Activated T-helper 2 cell treated with anti-CD3 and anti-CD28 coated beads, Interferon-gamma antibody, Interleukin-2, Interleukin-4, amounts not matched to agents 10 μg/mL and 5 μg/mL and 100 μg/mL, durations not matched to agents 14 hours and 24 hours and 36 hours (primary cell): Measurements from ENCODE around the gene TMEM170A. TPM values are rescaled to one million over a fixed set of nuclear protein-coding genes. Genes with fewer than 3 reads are reported as not detected.

Source experiments
- DNase-seq: peaks from one replicate; pipeline ENCODE4 v3.0.0; 2021; ENCODE audit warnings: low spot score
- H3K27ac Mint-ChIP-seq: one replicate; pipeline ENCODE4 v1.8.0; 2021; ENCODE audit warnings: mixed read lengths
- H3K27me3 Mint-ChIP-seq: one replicate; pipeline ENCODE4 v1.8.0; 2021; ENCODE audit warnings: low read depth, mixed read lengths
- H3K36me3 Mint-ChIP-seq: one replicate; pipeline ENCODE4 v1.8.0; 2021; ENCODE audit warnings: low read depth, mixed read lengths
- H3K4me1 Mint-ChIP-seq: one replicate; pipeline ENCODE4 v1.8.0; 2021; ENCODE audit warnings: low read depth, mixed read lengths
- H3K4me3 Mint-ChIP-seq: one replicate; pipeline ENCODE4 v1.8.0; 2021; ENCODE audit warnings: low read depth, mild to moderate bottlenecking, moderate library complexity, mixed read lengths
- H3K9me3 Mint-ChIP-seq: one replicate; pipeline ENCODE4 v1.8.0; 2021; ENCODE audit warnings: mixed read lengths
- intact Hi-C: fragments of 100-400 bp; cut with micrococcal nuclease; formaldehyde crosslinking; loops from one replicate; pipeline ENCODE4 v1.15.1; 2023
- total RNA-seq: library from RNA; stranded (reverse); gene quantifications from 2 replicates; pipeline ENCODE4 v1.2.3, GENCODE V29; 2022

The TMEM170A gene
- total RNA-seq, 1 donor from 2014 or later: 35.6 TPM

GRCh38 chr16:75491876-75492275 is 27.4 kb upstream of the TMEM170A start:
- Mint-ChIP-seq H3K9me3 (no peaks in the 10 kb centered on the region), H3K4me3 (no peak overlapping the region), H3K4me1 (peaks cover 2% of the 10 kb centered on the region), H3K27ac (no peak overlapping the region), H3K36me3 (no peaks in the 10 kb centered on the region), H3K27me3 (peaks cover 17% of the 10 kb centered on the region)
- DNase-seq: no peak
- intact Hi-C loops: no loop called here

- no peak overlapping the region for H3K4me3 Mint-ChIP-seq
- peaks cover 3% of the 10 kb centered on the region for H3K27me3 Mint-ChIP-seq
- no peaks in the 10 kb centered on the region for H3K4me1 Mint-ChIP-seq
- intact Hi-C loops: no loop called here
- DNase-seq: no peak
- no peaks in the 10 kb centered on the region for H3K9me3 Mint-ChIP-seq
- no peak overlapping the region for H3K27ac Mint-ChIP-seq
- H3K36me3 Mint-ChIP-seq: no peaks in the 10 kb centered on the region
Measured at GRCh38 chr16:75488322-75488721, 23.8 kb upstream of the TMEM170A start.

DNA sequence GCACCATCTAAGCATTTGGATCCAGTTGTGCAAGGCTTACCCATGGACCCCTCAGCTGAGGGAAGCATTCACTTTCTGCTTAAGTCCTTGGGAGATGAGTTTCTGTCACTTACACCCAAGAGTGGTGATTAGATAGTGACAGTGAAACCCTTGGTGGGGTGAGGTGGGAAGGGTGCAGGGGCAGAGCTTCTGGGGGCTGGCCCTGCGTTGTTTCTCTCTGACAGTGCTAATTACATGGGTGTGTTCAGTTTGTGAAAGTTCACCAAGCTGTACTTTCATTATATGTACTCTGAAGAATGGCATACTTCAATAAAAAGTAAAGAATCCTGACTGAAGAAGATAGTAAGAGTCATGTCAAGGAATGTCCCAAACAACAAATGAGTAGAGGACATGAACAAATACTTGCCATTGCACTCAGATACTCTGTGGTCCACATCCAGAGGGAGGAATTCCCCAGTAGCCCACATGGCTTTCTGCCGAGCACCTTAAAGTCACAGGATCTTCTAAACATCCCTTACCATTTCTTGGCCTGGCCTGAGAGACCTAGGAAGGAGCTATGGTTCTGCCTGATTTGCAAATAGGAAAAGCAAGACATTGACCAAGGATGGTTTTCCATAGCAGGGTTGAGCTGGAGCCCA is 22.3 kb upstream of the TMEM170A start:
- no peaks in the 10 kb centered on the region for H3K27me3 Mint-ChIP-seq
- no peak overlapping the region for H3K4me3 Mint-ChIP-seq
- intact Hi-C loops: no loop called here
- no peak overlapping the region for H3K27ac Mint-ChIP-seq
- no peaks in the 10 kb centered on the region for H3K36me3 Mint-ChIP-seq
- no peaks in the 10 kb centered on the region for H3K4me1 Mint-ChIP-seq
- DNase-seq: no peak
- no peaks in the 10 kb centered on the region for H3K9me3 Mint-ChIP-seq

GRCh38 chr16:75486014-75486675 is 21.7 kb upstream of the TMEM170A start:
- no peaks in the 10 kb centered on the region for H3K36me3 Mint-ChIP-seq
- no peak overlapping the region for H3K27ac Mint-ChIP-seq
- no peaks in the 10 kb centered on the region for H3K9me3 Mint-ChIP-seq
- intact Hi-C loops: no loop called here
- H3K4me3 Mint-ChIP-seq: no peak overlapping the region
- no peak for DNase-seq
- H3K27me3 Mint-ChIP-seq: no peaks in the 10 kb centered on the region
- no peaks in the 10 kb centered on the region for H3K4me1 Mint-ChIP-seq

- Mint-ChIP-seq H3K4me3 (no peak overlapping the region), H3K9me3 (no peaks in the 10 kb centered on the region), H3K27ac (no peak overlapping the region), H3K4me1 (no peaks in the 10 kb centered on the region), H3K27me3 (no peaks in the 10 kb centered on the region), H3K36me3 (no peaks in the 10 kb centered on the region)
- DNase-seq: no peak
- intact Hi-C loops: no loop called here
Measured at GRCh38 chr16:75485230-75486013, 20.9 kb upstream of the TMEM170A start.

DNA sequence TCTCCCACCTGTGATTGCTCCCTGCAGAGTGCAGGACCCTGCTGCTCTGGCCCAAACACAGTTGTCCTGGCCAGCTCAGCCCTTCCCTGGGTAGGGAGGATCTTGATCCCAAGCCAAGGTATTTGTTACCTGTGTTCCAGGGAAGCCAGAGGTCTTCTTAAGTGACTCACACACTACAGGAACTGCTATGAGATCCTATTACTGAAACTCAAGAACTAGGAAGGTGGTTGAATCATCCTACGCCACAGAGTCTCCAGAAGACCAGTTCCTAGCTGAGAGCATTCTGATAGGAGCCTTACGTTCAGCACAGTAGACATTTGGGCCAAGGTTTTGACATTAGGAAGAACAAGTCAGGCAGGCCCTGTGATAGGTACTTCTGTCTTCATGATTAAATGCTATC is 18.7 kb upstream of the TMEM170A start:
- no peak overlapping the region for H3K4me3 Mint-ChIP-seq
- intact Hi-C loops: no loop called here
- H3K27me3 Mint-ChIP-seq: no peaks in the 10 kb centered on the region
- H3K4me1 Mint-ChIP-seq: no peaks in the 10 kb centered on the region
- H3K36me3 Mint-ChIP-seq: no peaks in the 10 kb centered on the region
- no peak for DNase-seq
- H3K27ac Mint-ChIP-seq: no peak overlapping the region
- H3K9me3 Mint-ChIP-seq: no peaks in the 10 kb centered on the region

- Mint-ChIP-seq H3K4me3 (no peak overlapping the region), H3K4me1 (no peaks in the 10 kb centered on the region), H3K36me3 (no peaks in the 10 kb centered on the region), H3K9me3 (no peaks in the 10 kb centered on the region), H3K27me3 (peaks cover 5% of the 10 kb centered on the region), H3K27ac (no peak overlapping the region)
- intact Hi-C loops: no loop called here
- DNase-seq: no peak
Measured at GRCh38 chr16:75482434-75483205, 18.1 kb upstream of the TMEM170A start.

DNA sequence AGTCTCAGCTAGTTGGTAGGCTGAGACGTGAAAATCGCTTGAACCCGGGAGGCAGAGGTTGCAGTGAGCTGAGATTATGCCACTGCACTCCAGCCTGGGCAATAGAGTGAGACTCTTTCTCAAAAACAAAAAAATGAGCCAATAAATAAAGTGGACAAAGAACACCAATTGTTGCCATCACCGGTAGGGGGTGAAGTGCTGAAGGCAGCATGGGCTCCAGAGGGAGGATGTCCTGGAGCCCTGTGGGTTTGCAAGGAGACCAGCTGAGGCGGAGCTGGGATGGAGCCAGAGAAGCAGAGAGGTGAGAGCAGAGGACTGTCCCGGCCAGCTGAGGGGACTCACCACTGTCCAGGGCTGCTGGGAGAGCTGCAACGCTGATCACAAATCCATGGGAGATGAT is 17.0 kb upstream of the TMEM170A start:
- DNase-seq: no peak
- H3K4me1 Mint-ChIP-seq: no peaks in the 10 kb centered on the region
- no peak overlapping the region for H3K27ac Mint-ChIP-seq
- H3K9me3 Mint-ChIP-seq: no peaks in the 10 kb centered on the region
- no peaks in the 10 kb centered on the region for H3K36me3 Mint-ChIP-seq
- H3K4me3 Mint-ChIP-seq: no peak overlapping the region
- intact Hi-C loops: no loop called here
- peaks cover 5% of the 10 kb centered on the region for H3K27me3 Mint-ChIP-seq

DNA sequence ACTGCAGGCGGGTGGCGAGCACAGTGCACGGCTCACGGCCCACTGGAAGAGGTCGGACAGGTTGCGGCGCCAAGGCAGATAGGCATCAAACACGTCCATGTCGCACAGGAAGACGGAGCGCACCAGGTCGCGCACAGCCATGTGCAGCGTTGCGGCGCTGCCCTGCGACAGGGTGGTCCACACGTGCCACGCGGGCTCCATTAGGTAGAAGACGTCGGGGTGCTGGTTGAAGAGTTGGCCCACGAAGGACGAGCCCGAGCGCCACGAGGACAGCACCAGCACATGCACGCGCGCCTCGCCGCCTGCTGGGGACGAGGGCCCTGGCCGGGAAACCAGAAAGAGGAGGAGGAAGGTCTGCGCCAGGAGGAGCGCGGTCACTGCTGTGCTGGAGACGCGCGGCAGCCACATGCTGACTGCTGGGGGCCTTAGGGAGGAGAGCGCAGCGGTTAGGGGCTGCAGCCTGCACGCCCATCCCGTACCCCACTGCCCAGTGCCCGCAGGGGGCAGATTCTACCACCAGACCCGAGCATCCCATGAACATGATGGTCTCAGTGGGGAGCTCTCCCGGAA is 15.0 kb upstream of the TMEM170A start:
- H3K27ac Mint-ChIP-seq: no peak overlapping the region
- H3K27me3 Mint-ChIP-seq: peaks cover 5% of the 10 kb centered on the region
- H3K4me1 Mint-ChIP-seq: no peaks in the 10 kb centered on the region
- no peak overlapping the region for H3K4me3 Mint-ChIP-seq
- intact Hi-C loops: no loop called here
- DNase-seq: no peak
- no peaks in the 10 kb centered on the region for H3K36me3 Mint-ChIP-seq
- H3K9me3 Mint-ChIP-seq: no peaks in the 10 kb centered on the region

DNA sequence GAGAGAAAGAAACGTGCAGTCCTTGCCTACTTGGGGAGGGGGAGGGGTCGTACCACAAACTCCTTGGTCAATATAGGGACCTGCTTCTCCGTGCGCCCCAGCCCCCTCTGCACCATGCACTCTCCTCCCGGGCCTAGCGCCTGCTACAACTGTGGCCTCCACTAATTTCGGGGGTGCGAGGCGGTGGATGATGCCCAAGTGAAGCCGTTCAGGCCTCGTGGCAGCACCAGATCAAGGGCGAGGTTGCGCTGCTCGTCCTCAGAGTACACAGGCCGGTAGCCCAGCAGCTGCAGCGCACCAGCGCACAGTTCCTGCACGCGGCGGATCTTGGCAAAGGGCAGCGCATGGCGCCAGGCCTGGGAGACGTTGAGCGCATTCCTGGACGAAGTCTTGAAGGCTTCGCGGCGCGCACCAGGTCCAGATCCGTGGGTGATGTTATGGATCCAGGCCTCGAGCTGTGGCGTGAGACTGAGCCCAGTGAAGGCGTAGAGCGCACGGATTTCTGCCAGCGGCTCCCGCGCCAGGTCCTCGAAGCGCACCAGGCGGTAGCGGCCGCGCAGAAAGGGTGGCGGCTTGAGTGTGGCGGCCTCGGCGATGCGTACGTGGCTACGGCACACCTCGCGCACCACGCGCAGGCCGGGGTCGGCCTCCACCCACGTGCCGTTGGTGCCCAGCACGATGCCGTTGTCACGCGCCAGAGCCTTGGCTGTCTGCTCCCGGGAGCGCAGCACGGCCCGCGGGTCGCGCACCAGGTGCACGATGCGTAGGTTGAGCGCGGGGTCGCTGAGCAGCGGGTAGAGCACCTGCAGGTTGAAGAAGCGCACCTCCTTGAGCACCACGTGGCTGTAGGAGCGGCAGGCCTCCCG is 14.2 kb upstream of the TMEM170A start:
- DNase-seq: no peak
- Mint-ChIP-seq H3K4me1 (no peaks in the 10 kb centered on the region), H3K9me3 (no peaks in the 10 kb centered on the region), H3K27ac (no peak overlapping the region), H3K36me3 (no peaks in the 10 kb centered on the region), H3K27me3 (peaks cover 5% of the 10 kb centered on the region), H3K4me3 (no peak overlapping the region)
- intact Hi-C loops: no loop called here

- Mint-ChIP-seq H3K36me3 (no peaks in the 10 kb centered on the region), H3K4me1 (no peaks in the 10 kb centered on the region)
Measured at GRCh38 chr16:75477680-75478473, 13.4 kb upstream of the TMEM170A start.

More at GRCh38 chr16:75477680-75478473, 13.4 kb upstream of the TMEM170A start:
- Mint-ChIP-seq H3K9me3 (no peaks in the 10 kb centered on the region), H3K27me3 (peaks cover 5% of the 10 kb centered on the region), H3K27ac (no peak overlapping the region), H3K4me3 (no peak overlapping the region)
- intact Hi-C loops: no loop called here
- DNase-seq: no peak
